Measurements from ENCODE around the gene PSME3IP1. TPM values are rescaled to one million over a fixed set of nuclear protein-coding genes. Genes with fewer than 3 reads are reported as not detected.

PSME3IP1 gene
- total RNA-seq, 1 donor from 2014 or later = 102 TPM

DNA sequence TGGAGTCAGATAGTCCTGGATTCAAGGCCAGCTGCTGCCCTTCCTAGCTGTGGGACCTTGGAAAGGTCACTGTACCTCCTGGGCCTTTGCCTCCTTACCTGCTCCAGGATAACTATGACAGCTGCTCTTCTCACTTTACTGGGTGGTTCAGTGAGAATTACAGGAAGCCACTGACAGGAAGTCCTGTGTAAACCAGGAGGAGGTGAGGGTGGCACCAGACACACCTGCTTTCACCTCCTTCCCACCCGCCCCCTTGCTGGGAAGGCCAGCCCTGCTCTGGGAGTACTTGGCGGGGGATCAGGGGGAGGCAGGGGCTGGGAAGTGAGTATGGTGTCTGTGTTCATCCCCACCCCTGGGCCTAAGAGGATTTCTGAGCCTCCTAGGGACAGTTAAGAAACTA lies 50.9 kb downstream of the PSME3IP1 start:
- Mint-ChIP-seq H3K4me1 (peaks cover 46% of the 10 kb centered on the region), H3K4me3 (no peak overlapping the region), H3K27me3 (ENCODE audit: low read depth) (no peaks in the 10 kb centered on the region), H3K36me3 (ENCODE audit: low read depth) (no peaks in the 10 kb centered on the region), H3K27ac (ENCODE audit: unreplicated experiment) (no peak overlapping the region), H3K9me3 (no peaks in the 10 kb centered on the region)
- TF ChIP-seq, protein P1, sequence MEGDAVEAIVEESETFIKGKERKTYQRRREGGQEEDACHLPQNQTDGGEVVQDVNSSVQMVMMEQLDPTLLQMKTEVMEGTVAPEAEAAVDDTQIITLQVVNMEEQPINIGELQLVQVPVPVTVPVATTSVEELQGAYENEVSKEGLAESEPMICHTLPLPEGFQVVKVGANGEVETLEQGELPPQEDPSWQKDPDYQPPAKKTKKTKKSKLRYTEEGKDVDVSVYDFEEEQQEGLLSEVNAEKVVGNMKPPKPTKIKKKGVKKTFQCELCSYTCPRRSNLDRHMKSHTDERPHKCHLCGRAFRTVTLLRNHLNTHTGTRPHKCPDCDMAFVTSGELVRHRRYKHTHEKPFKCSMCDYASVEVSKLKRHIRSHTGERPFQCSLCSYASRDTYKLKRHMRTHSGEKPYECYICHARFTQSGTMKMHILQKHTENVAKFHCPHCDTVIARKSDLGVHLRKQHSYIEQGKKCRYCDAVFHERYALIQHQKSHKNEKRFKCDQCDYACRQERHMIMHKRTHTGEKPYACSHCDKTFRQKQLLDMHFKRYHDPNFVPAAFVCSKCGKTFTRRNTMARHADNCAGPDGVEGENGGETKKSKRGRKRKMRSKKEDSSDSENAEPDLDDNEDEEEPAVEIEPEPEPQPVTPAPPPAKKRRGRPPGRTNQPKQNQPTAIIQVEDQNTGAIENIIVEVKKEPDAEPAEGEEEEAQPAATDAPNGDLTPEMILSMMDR (conservative IDR thresholded peaks at IDR 0.05) = no peak
- DNase-seq (ENCODE audit: low read depth, low spot score) = no peak

DNA sequence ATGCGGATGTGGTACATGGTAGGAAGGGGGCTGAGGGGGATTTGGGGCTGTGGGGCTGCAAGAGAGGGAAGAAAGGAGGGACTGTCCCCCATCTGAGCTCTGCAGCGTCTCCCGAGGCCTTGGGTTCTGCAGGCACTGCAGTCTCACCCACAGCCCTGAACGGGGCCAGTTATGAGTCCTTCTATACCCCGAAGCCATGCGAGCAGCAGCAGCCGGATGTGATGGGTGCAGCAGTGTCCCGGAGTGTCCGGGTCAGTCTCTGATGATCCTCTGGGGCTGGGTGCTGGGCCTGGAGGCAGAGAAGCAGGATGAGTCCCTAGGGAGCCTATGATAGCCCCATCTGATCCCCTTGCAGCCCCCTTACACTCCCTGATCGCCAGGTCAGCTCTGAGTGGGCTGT lies 52.0 kb downstream of the PSME3IP1 start:
- peaks cover 43% of the 10 kb centered on the region for H3K4me1 Mint-ChIP-seq

DNA sequence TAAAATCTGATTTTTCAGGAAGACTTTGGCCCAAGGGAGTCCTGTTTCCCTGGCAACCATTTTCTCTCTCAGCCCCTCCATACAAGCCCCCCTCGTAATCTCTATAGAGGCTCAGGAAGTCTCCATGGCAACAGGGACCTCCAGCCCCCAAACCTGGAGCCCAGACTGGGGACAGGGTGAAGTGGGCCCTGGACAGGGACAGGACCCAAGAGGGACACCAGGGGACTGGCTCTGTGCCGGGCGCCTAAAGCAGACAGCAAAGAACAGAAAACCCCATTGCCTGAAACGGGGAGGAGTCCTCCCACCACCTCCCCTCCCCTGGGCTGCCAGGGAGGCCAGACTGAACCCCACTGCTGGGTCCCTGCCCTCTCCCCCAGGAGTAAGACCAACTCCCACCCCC lies 52.8 kb downstream of the PSME3IP1 start:
- H3K27ac Mint-ChIP-seq (ENCODE audit: unreplicated experiment) = no peak overlapping the region
- no peaks in the 10 kb centered on the region for H3K9me3 Mint-ChIP-seq
- H3K4me3 Mint-ChIP-seq = no peak overlapping the region
- no peak for DNase-seq (ENCODE audit: low read depth, low spot score)
- H3K27me3 Mint-ChIP-seq (ENCODE audit: low read depth) = no peaks in the 10 kb centered on the region
- TF ChIP-seq, protein P1 (conservative IDR thresholded peaks at IDR 0.05) = no peak
- H3K4me1 Mint-ChIP-seq = peaks cover 39% of the 10 kb centered on the region
- H3K36me3 Mint-ChIP-seq (ENCODE audit: low read depth) = no peaks in the 10 kb centered on the region

More for the DNA sequence above, 52.0 kb downstream of the PSME3IP1 start:
- no peak for DNase-seq (ENCODE audit: low read depth, low spot score)
- TF ChIP-seq, protein P1 (conservative IDR thresholded peaks at IDR 0.05) = no peak
- Mint-ChIP-seq H3K9me3 (no peaks in the 10 kb centered on the region), H3K4me3 (no peak overlapping the region), H3K27me3 (ENCODE audit: low read depth) (no peaks in the 10 kb centered on the region), H3K36me3 (ENCODE audit: low read depth) (no peaks in the 10 kb centered on the region), H3K27ac (ENCODE audit: unreplicated experiment) (no peak overlapping the region)

DNA sequence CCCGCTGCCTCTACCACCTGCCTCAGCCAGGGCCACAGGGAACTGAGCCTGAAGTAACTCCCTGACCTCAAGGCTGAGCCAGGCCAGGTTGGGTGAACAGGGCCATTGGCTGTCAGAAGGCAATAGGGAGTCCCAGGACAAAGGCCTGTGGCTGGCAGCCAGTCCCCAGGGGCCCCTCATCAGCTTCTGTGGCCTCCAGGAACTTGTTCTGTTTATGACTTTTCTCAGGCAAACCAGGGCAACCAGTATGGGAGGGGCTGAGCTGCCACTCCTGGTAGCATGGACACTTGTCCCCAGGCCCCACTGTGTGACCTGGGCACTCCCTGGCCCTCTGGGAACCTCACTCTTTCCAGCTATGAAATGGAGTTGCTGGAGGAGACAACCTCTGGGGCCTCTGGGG lies 53.4 kb downstream of the PSME3IP1 start:
- no peak overlapping the region for H3K27ac Mint-ChIP-seq (ENCODE audit: unreplicated experiment)
- TF ChIP-seq, protein P1 (conservative IDR thresholded peaks at IDR 0.05) = no peak
- no peak for DNase-seq (ENCODE audit: low read depth, low spot score)
- H3K4me3 Mint-ChIP-seq = no peak overlapping the region
- H3K9me3 Mint-ChIP-seq = no peaks in the 10 kb centered on the region
- peaks cover 40% of the 10 kb centered on the region for H3K4me1 Mint-ChIP-seq
- no peaks in the 10 kb centered on the region for H3K27me3 Mint-ChIP-seq (ENCODE audit: low read depth)
- no peaks in the 10 kb centered on the region for H3K36me3 Mint-ChIP-seq (ENCODE audit: low read depth)

DNA sequence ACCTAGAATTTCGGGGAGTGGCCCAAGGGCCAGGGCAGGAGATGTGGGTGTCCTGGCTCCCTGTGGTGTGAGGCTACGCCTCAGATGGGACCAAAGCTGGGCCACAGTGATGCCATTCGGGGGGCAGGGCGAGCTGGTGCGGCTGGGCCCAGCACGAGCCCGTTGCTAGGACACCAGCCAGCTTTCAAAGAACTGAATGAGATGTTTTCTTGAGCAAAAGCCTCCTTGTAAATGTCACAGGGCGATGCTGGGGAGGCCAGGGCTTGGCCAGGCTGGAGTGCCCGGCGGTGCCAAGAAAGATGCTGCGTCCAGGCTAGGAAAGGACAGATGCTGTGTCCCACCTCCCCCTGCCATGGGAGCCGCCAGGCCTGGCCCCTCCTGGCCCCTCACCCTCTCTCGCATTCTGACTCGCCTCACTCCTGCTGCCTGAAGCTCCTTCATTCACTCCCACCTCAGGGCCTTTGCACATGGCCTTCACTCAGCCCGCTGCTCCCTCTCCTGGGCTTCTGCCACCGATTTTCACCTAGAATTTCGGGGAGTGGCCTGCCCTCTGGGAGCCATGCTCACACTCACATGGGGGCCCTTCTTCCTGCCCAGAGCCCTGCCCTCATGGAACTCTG lies 54.4 kb downstream of the PSME3IP1 start:
- H3K27ac Mint-ChIP-seq (ENCODE audit: unreplicated experiment) = peak overlapping the region; percentile 67
- TF ChIP-seq, protein P1 (conservative IDR thresholded peaks at IDR 0.05) = no peak
- H3K27me3 Mint-ChIP-seq (ENCODE audit: low read depth) = no peaks in the 10 kb centered on the region
- no peak for DNase-seq (ENCODE audit: low read depth, low spot score)
- no peaks in the 10 kb centered on the region for H3K9me3 Mint-ChIP-seq
- H3K4me3 Mint-ChIP-seq = no peak overlapping the region
- H3K4me1 Mint-ChIP-seq = peaks cover 47% of the 10 kb centered on the region
- no peaks in the 10 kb centered on the region for H3K36me3 Mint-ChIP-seq (ENCODE audit: low read depth)

Measured in neural crest cell (in vitro differentiated cells).